OCI-LY7 (cell line): ENCODE data around the gene AP1G2.

Source experiments
- CTCF ChIP-seq: fragments of 200-600 bp; sonication (generic); conservative IDR thresholded peaks from 2 replicates; pipeline ENCODE4 v1.5.1; 2014; ENCODE audit warnings: mild to moderate bottlenecking, antibody characterized with exemption, low read length, moderate library complexity, mixed read lengths
- EZH2phosphoT487 ChIP-seq: fragments of 200-600 bp; sonication (generic); IDR thresholded peaks from 2 replicates; pipeline ENCODE4 v1.6.1; 2018; ENCODE audit warnings: low read depth, borderline replicate concordance, mild to moderate bottlenecking, mixed run types, antibody characterized with exemption, low read length, moderate library complexity, mixed read lengths

GRCh38 chr14:23546450-23547035 is 21.0 kb downstream of the AP1G2 start:
- TF ChIP-seq CTCF (no peak), EZH2phosphoT487 (no peak)
